Vagina (tissue), 2 donors: ENCODE measurements around the gene KCNH2.

Experiments
- POLR2A ChIP-seq, 2 donors: fragments of 450-650 bp; IDR thresholded peaks; one replicate each; pipeline ENCODE4 v1.6.1; 2017; ENCODE audit warnings: antibody characterized with exemption in 2 of 2, mild to moderate bottlenecking in 2 of 2, moderate library complexity in 2 of 2
- POLR2AphosphoS5 ChIP-seq, 2 donors: sonication (generic); formaldehyde crosslinking; IDR thresholded peaks; one replicate each; pipeline ENCODE4 v1.9.0; 2017; ENCODE audit warnings: antibody characterized with exemption in 2 of 2, mild to moderate bottlenecking in 2 of 2, low read depth in 1 of 2; ENCODE audit not compliant: insufficient read depth in 1 of 2
- TF ChIP-seq, protein P1 (sequence below), 3 experiments: fragments of 450-650 bp in 2 of 3; fragments of 200-600 bp in 1 of 3; sonication (generic) in 1 of 3; IDR thresholded peaks; one replicate each; pipeline ENCODE4 v1.5.1; 2017 to 2019; ENCODE audit warnings: antibody characterized with exemption in 3 of 3, mild to moderate bottlenecking in 2 of 3, moderate library complexity in 2 of 3

DNA sequence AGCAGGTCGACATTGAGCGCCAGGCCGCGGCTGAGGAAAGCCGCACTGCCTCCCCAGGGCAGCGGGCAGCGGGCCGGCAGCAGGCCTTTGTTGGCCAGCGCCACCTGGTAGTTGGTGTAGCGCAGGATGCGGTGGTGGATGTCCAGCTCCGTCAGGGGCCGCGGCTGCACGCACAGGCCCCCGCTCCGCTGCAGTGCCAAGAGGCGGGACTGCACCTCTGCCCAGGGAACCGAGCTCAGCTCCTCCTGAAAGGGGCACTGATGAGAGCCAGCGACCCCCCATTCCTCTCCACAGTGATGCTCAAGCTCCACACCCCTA is 41.0 kb upstream of the KCNH2 start:
- TF ChIP-seq, protein P1, sequence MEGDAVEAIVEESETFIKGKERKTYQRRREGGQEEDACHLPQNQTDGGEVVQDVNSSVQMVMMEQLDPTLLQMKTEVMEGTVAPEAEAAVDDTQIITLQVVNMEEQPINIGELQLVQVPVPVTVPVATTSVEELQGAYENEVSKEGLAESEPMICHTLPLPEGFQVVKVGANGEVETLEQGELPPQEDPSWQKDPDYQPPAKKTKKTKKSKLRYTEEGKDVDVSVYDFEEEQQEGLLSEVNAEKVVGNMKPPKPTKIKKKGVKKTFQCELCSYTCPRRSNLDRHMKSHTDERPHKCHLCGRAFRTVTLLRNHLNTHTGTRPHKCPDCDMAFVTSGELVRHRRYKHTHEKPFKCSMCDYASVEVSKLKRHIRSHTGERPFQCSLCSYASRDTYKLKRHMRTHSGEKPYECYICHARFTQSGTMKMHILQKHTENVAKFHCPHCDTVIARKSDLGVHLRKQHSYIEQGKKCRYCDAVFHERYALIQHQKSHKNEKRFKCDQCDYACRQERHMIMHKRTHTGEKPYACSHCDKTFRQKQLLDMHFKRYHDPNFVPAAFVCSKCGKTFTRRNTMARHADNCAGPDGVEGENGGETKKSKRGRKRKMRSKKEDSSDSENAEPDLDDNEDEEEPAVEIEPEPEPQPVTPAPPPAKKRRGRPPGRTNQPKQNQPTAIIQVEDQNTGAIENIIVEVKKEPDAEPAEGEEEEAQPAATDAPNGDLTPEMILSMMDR (IDR thresholded peaks at IDR 0.05), result no peak
- no peak for TF ChIP-seq POLR2A (IDR thresholded peaks at IDR 0.05)
- no peak for TF ChIP-seq POLR2AphosphoS5 (IDR thresholded peaks at IDR 0.05; ENCODE audit: insufficient read depth in 1 of 2, low read depth in 1 of 2)
